GM12878 (cell line): ENCODE measurements around the gene TBXA2R. TPM values are rescaled to one million over a fixed set of nuclear protein-coding genes. Genes with fewer than 3 reads are reported as not detected.

Experiments
- ATAC-seq: fragments of 200-7000 bp; cut with Tn5 transposase; 3 replicates; pipeline ENCODE4 v1.9.1; 2020; ENCODE audit warnings: mild to moderate bottlenecking, moderate library complexity
- BruUV-seq: library from RNA; stranded (reverse); fragments of 400-500 nt; replicated peaks from 2 replicates; lab custom pipeline; 2021; lab: Mats Ljungman, UMichigan
- CTCF ChIA-PET: fragments of 300-600 bp; sonication (Branson Sonifier 250); formaldehyde crosslinking; extraction: SDS; loops from one replicate; lab custom pipeline; 2021; ENCODE audit warnings: inconsistent platforms; lab: Yijun Ruan, JAX
- POLR2A ChIA-PET: fragments of 350-600 bp; formaldehyde crosslinking; extraction: SDS; loops from one replicate; lab custom pipeline; 2021; ENCODE audit warnings: inconsistent platforms; lab: Charles Lee
- RAD21 ChIA-PET: fragments of 300-600 bp; sonication (Branson Sonifier 250); formaldehyde crosslinking; loops from one replicate; lab custom pipeline; 2023; ENCODE audit warnings: antibody characterized with exemption; ENCODE audit not compliant: unreplicated experiment; lab: Charles Lee
- SMC1A ChIA-PET: fragments of 300-600 bp; sonication (Branson Sonifier 250); formaldehyde crosslinking; loops from one replicate; lab custom pipeline; 2023; ENCODE audit not compliant: unreplicated experiment, uncharacterized antibody; lab: Charles Lee
- DNase-seq: peaks from one replicate; pipeline ENCODE4 v3.0.0-alpha.2; 2011; ENCODE audit warnings: low read depth, low spot score
- FAIRE-seq: peaks from 3 replicates; lab custom pipeline; 2011; peaks lifted over from hg19 to GRCh38; lab: Jason Lieb, UNC
- H2AFZ ChIP-seq: 2 replicates; pipeline ENCODE4 v1.6.0; 2011; ENCODE audit warnings: low read depth, low read length, control low read depth; ENCODE audit not compliant: control insufficient read depth
- H3K27ac ChIP-seq: 2 replicates; pipeline ENCODE4 v1.5.1; 2011; ENCODE audit warnings: control low read depth; ENCODE audit not compliant: control insufficient read depth, insufficient read depth
- H3K27me3 ChIP-seq, 2 experiments: replicated peaks in 1 of 2; 2 replicates each; pipeline versions ENCODE4 v1.6.0 to v1.6.1; 2011; ENCODE audit warnings: low read length in 1 of 2; ENCODE audit not compliant: control insufficient read depth in 2 of 2, insufficient read depth in 2 of 2
- H3K36me3 ChIP-seq, 2 experiments: 2 replicates each; pipeline ENCODE4 v1.5.1; 2011; ENCODE audit warnings: low read length in 1 of 2; ENCODE audit not compliant: control insufficient read depth in 2 of 2, insufficient read depth in 2 of 2
- H3K4me1 ChIP-seq: 2 replicates; pipeline ENCODE4 v1.6.1; 2011; ENCODE audit warnings: mild to moderate bottlenecking, low read length, moderate library complexity, mixed read lengths; ENCODE audit not compliant: control insufficient read depth, insufficient read depth
- H3K4me2 ChIP-seq: 2 replicates; pipeline ENCODE4 v1.6.0; 2011; ENCODE audit warnings: control low read depth; ENCODE audit not compliant: control insufficient read depth, insufficient read depth
- H3K4me3 ChIP-seq: fragments of 200-600 bp; sonication (generic); 2 replicates; pipeline ENCODE4 v1.5.1; 2016
- H3K79me2 ChIP-seq: 2 replicates; pipeline ENCODE4 v1.6.0; 2011; ENCODE audit warnings: low read length; ENCODE audit not compliant: control insufficient read depth, insufficient read depth
- H3K9ac ChIP-seq: 2 replicates; pipeline ENCODE4 v1.8.0; 2011; ENCODE audit warnings: low read length, control low read depth, mixed read lengths; ENCODE audit not compliant: control insufficient read depth, insufficient read depth
- H3K9me3 ChIP-seq: replicated peaks from 3 replicates; pipeline ENCODE4 v1.5.1; 2011; ENCODE audit warnings: mild to moderate bottlenecking, low read length; ENCODE audit not compliant: control insufficient read depth, insufficient read depth
- H4K20me1 ChIP-seq: 2 replicates; pipeline ENCODE4 v1.6.0; 2011; ENCODE audit not compliant: control insufficient read depth, insufficient read depth
- ATF2 ChIP-seq: IDR thresholded peaks from 2 replicates; pipeline ENCODE4 v1.6.1; 2012; ENCODE audit warnings: low read length, inconsistent platforms
- PBX3 ChIP-seq: IDR thresholded peaks from 2 replicates; pipeline ENCODE4 v1.6.1; 2011; ENCODE audit warnings: mild to moderate bottlenecking, low read depth, low read length, moderate library complexity; ENCODE audit not compliant: insufficient replicate concordance
- TCF12 ChIP-seq: IDR thresholded peaks from 2 replicates; pipeline ENCODE4 v1.6.1; 2011; ENCODE audit warnings: low read depth, mild to moderate bottlenecking, low read length
- ZNF217 ChIP-seq: fragments of 450-650 bp; IDR thresholded peaks from 2 replicates; pipeline ENCODE4 v1.6.1; 2017; ENCODE audit warnings: antibody characterized with exemption, mild to moderate bottlenecking
- WGBS: methylation state at CpG from one replicate; pipeline ENCODE4 v1.1.6; 2016; ENCODE audit warnings: low lambda C conversion rate; ENCODE audit not compliant: insufficient replicate concordance, insufficient coverage; ENCODE audit errors: missing lambda C conversion rate; 5-methylcytosine and 5-hydroxymethylcytosine counted together
- in situ Hi-C: fragments of 300-500 bp; cut with MboI; formaldehyde crosslinking; loops from 9 replicates; pipeline ENCODE4 v1.14.3; 2018; ENCODE audit warnings: mixed read lengths
- intact Hi-C: fragments of 100-400 bp; cut with micrococcal nuclease; formaldehyde crosslinking; loops from one replicate; pipeline ENCODE4 v1.14.2; 2022; ENCODE audit not compliant: unreplicated experiment
- polyA plus RNA-seq, 11 experiments: library from polyadenylated mRNA; depleted of rRNA in 4 of 11; unstranded in 6 of 11; stranded (reverse) in 5 of 11; fragments of >200 nt; fragmentation: Nextera tagmentation in 4 of 11; fragmentation: Illumina TruSeq in 1 of 11; extraction: Ambion mirVana in 4 of 11; extraction: Trizol in 1 of 11; gene quantifications; 1 replicate in 1 of 11; 2 replicates in 10 of 11; pipeline versions ENCODE4 v1.2.1 to v1.2.3, GENCODE V29; 2011 to 2016; ENCODE audit warnings: inconsistent platforms in 2 of 11, missing spikeins in 2 of 11, low read depth in 1 of 11
- total RNA-seq, 4 experiments: library from RNA; depleted of rRNA in 3 of 4; stranded (reverse); fragments of >200 nt in 3 of 4; fragmentation: Illumina TruSeq in 1 of 4; extraction: Trizol in 1 of 4; gene quantifications; 2 replicates each; pipeline versions ENCODE4 v1.2.1 to v1.2.3, GENCODE V29; 2013 to 2021

The TBXA2R gene
- total and polyA plus RNA-seq, 10 of the 15 experiments (the other 5 are each of a cell fraction or from before 2014, with no cell fraction given), result 0.03 TPM; not detected in 8

- POLR2A ChIA-PET, result no interaction called here
- DNase-seq (no peak), ATAC-seq (no peak), FAIRE-seq (no peak)
- no peaks in the 10 kb centered on the region for H3K9me3 ChIP-seq
- WGBS, result 52% methylated on average over 10 of the region's 10 CpGs
- no peaks in the 10 kb centered on the region for H3K79me2 ChIP-seq
- RAD21 ChIA-PET, result interaction anchor here (1.0 to 1.1 kb wide), 2 partner anchors 11 to 59 kb away, joined by 3 to 4 read pairs; partner anchors contain the start of gene MFSD12
- H3K27ac ChIP-seq, result no peak overlapping the region
- H3K4me1 ChIP-seq, result no peaks in the 10 kb centered on the region
- SMC1A ChIA-PET, result interaction anchor here (1.0 to 1.1 kb wide), 2 partner anchors 46 to 159 kb away, joined by 3 to 4 read pairs; no protein-coding TSS in a partner anchor
- H3K36me3 ChIP-seq, result peaks cover 2 to 7% of the 10 kb centered on the region in 2 experiments; a peak in 3 of 4 replicates
- in situ Hi-C loops, result no loop called here
- H3K4me3 ChIP-seq, result no peak overlapping the region
- CTCF ChIA-PET, result interaction anchor here (0.6 to 2.7 kb wide), 16 partner anchors 9 to 669 kb away, joined by 3 to 20 read pairs (median 4); partner anchors contain the start of gene MFSD12
- H2AFZ ChIP-seq, result no peak overlapping the region
- BruUV-seq, result no TSS peak
- TF ChIP-seq TCF12 (no peak), ATF2 (no peak), ZNF217 (no peak), PBX3 (no peak)
- TF ChIP-seq, all 136 proteins: peak for 0
- Histone ChIP-seq H4K20me1 (no peaks in the 10 kb centered on the region), H3K4me2 (no peak overlapping the region), H3K9ac (no peak overlapping the region), H3K27me3 (no peaks in the 10 kb centered on the region)
- intact Hi-C loops, result loop anchor here (1.0 to 5.0 kb wide), 2 partner anchors 73 to 162 kb away; partner anchors contain the start of gene TJP3
Measured at GRCh38 chr19:3545669-3546034, 61.0 kb downstream of the TBXA2R start.
